ENCODE results near the gene RND2.

The RND2 gene

DNA sequence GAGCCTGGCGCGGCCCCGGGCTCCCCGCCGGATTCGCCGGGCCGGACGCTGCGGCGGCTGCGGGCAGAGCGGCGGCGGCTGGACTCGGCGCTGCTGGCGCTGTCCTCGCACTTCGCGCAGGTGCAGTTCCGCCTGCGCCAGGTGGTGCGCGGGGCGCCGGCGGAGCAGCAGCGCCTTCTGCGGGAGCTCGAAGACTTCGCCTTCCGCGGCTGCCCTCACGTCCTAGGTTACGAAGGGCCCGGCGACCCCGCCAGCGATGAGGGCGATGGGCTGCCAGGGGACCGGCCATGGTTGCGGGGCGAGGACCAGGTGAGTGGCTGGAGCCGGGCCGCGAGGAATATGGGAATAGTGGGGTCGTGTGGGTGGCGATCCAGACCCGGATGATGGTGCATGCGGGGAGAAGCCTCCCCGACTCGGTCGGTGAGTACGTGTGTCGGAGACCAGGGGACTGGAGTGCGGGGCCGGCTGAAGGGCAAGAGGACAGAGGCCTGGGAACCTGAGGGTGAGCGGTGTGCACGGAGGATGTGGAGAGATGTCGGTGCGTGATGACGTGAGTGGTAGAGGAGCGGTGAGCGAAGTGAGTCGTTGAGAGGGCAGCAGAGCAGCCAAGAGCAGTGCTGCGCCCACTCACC lies 44.1 kb upstream of the RND2 start:
- TF ChIP-seq FOXP2 (optimal IDR thresholded peaks at IDR 0.05; ENCODE audit: borderline replicate concordance, extremely low read depth, extremely low read length, insufficient read depth) (peak; percentile 34), SIN3A (IDR thresholded peaks at IDR 0.05; ENCODE audit: borderline replicate concordance, insufficient read depth, low read length) (0 out of 2 replicates have a peak, but pooled peaks have one; percentile 23), REST (IDR thresholded peaks at IDR 0.05; ENCODE audit: insufficient read depth in 1 of 2, low read depth in 2 of 2, low read length in 2 of 2) (no peak), POLR2AphosphoS5 (IDR thresholded peaks at IDR 0.05; ENCODE audit: low read depth, low read length) (peak; percentile 35; the same call in 1 of the 2 replicates), TAF1 (IDR thresholded peaks at IDR 0.05; ENCODE audit: borderline replicate concordance, insufficient read depth, low read length) (0 out of 2 replicates have a peak, but pooled peaks have one; percentile 34)

DNA sequence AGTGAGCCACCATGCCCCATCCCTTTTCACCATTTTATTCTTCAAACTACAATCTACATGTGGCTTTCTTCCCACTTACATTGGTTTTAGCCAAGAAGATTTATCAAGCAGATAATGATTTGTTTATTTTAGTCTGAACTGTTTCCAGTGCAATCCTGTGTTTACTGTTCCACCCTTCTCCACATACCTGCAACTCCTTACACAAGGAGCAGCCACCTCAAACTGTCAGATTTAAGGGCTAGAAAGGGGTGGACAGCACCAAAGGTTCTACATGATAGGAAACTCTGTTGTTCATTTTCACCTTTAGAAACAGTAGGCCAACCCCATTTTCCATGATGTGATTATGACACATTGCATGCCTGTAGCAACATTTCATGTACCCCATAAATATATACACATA lies 42.8 kb upstream of the RND2 start:
- TF ChIP-seq SIN3A (IDR thresholded peaks at IDR 0.05; ENCODE audit: borderline replicate concordance, insufficient read depth, low read length) = no peak

GRCh38 chr17:42985225-42985624 lies 39.8 kb upstream of the RND2 start:
- no peak for TF ChIP-seq FOXP2 (optimal IDR thresholded peaks at IDR 0.05; ENCODE audit: borderline replicate concordance, extremely low read depth, extremely low read length, insufficient read depth)

DNA sequence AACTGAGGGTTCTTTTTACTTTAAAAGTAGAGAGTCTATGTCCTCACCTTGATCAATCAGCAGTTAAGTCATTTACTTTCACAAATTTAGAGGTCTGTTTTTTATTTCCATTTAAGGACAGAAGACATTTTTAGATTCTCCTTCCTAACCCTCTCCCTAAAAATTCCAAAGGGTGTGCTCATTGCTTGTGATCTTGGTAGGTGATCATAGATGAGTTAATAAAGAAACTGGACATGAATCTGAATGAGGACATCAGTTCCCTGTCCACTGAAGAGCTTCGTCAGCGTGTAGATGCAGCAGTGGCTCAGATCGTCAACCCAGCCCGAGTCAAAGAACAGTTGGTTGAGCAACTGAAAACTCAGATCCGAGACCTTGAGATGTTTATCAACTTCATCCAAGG lies 35.9 kb upstream of the RND2 start:
- TF ChIP-seq FOXP2 (optimal IDR thresholded peaks at IDR 0.05; ENCODE audit: borderline replicate concordance, extremely low read depth, extremely low read length, insufficient read depth) (no peak), POLR2AphosphoS5 (IDR thresholded peaks at IDR 0.05; ENCODE audit: low read depth, low read length) (no peak), REST (IDR thresholded peaks at IDR 0.05; ENCODE audit: insufficient read depth in 1 of 2, low read depth in 2 of 2, low read length in 2 of 2) (no peak), SIN3A (IDR thresholded peaks at IDR 0.05; ENCODE audit: borderline replicate concordance, insufficient read depth, low read length) (no peak), TAF1 (IDR thresholded peaks at IDR 0.05; ENCODE audit: borderline replicate concordance, insufficient read depth, low read length) (no peak)

DNA sequence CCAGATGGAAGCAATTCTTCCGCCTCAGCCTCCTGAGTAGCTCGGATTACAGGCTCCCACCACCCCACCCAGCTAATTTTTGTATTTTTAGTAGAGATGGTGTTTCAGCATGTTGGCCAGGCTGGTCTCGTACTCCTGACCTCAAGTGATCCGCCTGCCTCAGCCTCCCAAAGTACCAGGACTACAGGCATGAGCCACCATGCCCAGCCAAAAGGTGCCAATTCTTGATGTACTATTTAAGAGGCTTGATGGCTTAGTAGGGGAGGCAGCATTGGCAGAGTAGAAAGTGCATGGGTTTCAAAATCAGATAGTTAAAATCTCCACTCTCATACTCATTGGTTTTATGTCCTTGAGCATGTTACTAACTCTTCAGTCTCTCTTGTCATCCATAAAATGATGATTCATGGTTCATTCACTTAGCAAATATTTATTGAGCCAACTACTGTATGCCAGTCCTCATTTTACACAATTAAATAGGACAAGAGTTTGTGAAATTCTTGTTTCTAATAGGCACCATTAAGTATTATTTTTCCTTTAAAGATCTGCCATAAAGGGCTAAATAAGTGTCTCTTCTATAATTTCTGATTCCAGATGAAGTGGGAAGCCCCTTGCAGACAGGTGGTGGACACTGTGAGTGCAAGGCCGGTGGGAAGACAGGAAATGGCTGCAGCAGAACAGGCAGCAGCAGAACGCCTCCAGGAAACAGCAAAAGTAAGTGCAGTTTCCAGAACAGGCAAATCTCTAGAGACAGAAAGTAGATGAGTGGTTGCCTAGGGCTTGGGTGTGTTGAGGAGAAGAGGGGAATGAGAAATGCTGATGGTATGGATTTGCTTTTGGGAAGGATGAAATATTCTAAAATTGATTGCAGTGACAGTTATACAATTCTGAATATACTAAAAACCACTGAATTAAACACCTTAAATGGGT lies 35.0 kb upstream of the RND2 start:
- TF ChIP-seq SIN3A (IDR thresholded peaks at IDR 0.05; ENCODE audit: borderline replicate concordance, insufficient read depth, low read length) = no peak
- no peak for TF ChIP-seq REST (IDR thresholded peaks at IDR 0.05; ENCODE audit: insufficient read depth in 1 of 2, low read depth in 2 of 2, low read length in 2 of 2)
- TF ChIP-seq FOXP2 (optimal IDR thresholded peaks at IDR 0.05; ENCODE audit: borderline replicate concordance, extremely low read depth, extremely low read length, insufficient read depth) = no peak
- TF ChIP-seq POLR2AphosphoS5 (IDR thresholded peaks at IDR 0.05; ENCODE audit: low read depth, low read length) = no peak
- TF ChIP-seq TAF1 (IDR thresholded peaks at IDR 0.05; ENCODE audit: borderline replicate concordance, insufficient read depth, low read length) = no peak

GRCh38 chr17:42991471-42991870 lies 33.6 kb upstream of the RND2 start:
- no peak for TF ChIP-seq SIN3A (IDR thresholded peaks at IDR 0.05; ENCODE audit: borderline replicate concordance, insufficient read depth, low read length)
